GM23338 (cell line): ENCODE results near the gene UQCC2. TPM values are rescaled to one million over a fixed set of nuclear protein-coding genes. Genes with fewer than 3 reads are reported as not detected.

Experiments used
- ATAC-seq: fragments of 200-7000 bp; cut with Tn5 transposase; 3 replicates; pipeline ENCODE4 v1.9.1; 2020
- DNase-seq: peaks from one replicate; pipeline ENCODE4 v3.0.0-alpha.2; 2015; ENCODE audit warnings: low spot score
- H2AFZ ChIP-seq: fragments of 200-600 bp; sonication (generic); 2 replicates; pipeline ENCODE4 v1.8.0; 2016; ENCODE audit warnings: antibody characterized with exemption, mild to moderate bottlenecking, moderate library complexity
- H3F3A ChIP-seq: fragments of 200-600 bp; sonication (generic); replicated peaks from 2 replicates; pipeline ENCODE4 v1.8.0; 2017; ENCODE audit warnings: antibody characterized with exemption, mixed run types, low read depth
- H3K27ac ChIP-seq: fragments of 200-600 bp; sonication (generic); 2 replicates; pipeline ENCODE4 v1.6.1; 2016; ENCODE audit warnings: low read depth
- H3K27me3 ChIP-seq: fragments of 200-600 bp; sonication (generic); 2 replicates; pipeline ENCODE4 v1.8.0; 2016; ENCODE audit warnings: mild to moderate bottlenecking, mixed run types, moderate library complexity; ENCODE audit not compliant: insufficient read depth
- H3K36me3 ChIP-seq: fragments of 200-600 bp; sonication (generic); 2 replicates; pipeline ENCODE4 v1.8.0; 2016; ENCODE audit warnings: mild to moderate bottlenecking; ENCODE audit not compliant: insufficient read depth
- H3K4me1 ChIP-seq: fragments of 200-600 bp; sonication (generic); 2 replicates; pipeline ENCODE4 v1.8.0; 2016; ENCODE audit warnings: mild to moderate bottlenecking, moderate library complexity; ENCODE audit not compliant: insufficient read depth
- H3K4me2 ChIP-seq: fragments of 200-600 bp; sonication (generic); 2 replicates; pipeline ENCODE4 v1.7.1; 2017; ENCODE audit warnings: mixed run types
- H3K4me3 ChIP-seq: fragments of 200-600 bp; sonication (generic); 2 replicates; pipeline ENCODE4 v1.6.1; 2016; ENCODE audit warnings: mixed run types
- H3K79me2 ChIP-seq: fragments of 200-600 bp; sonication (generic); replicated peaks from 2 replicates; pipeline ENCODE4 v1.8.0; 2017; ENCODE audit warnings: mild to moderate bottlenecking; ENCODE audit not compliant: insufficient read depth
- H3K9me2 ChIP-seq: fragments of 200-600 bp; sonication (generic); 2 replicates; pipeline ENCODE4 v1.8.0; 2017; ENCODE audit not compliant: insufficient read depth
- H4K20me1 ChIP-seq: fragments of 200-600 bp; sonication (generic); replicated peaks from 2 replicates; pipeline ENCODE4 v1.8.0; 2017; ENCODE audit warnings: mild to moderate bottlenecking; ENCODE audit not compliant: insufficient read depth
- H3K27ac Mint-ChIP-seq: 2 replicates; pipeline ENCODE4 v1.8.0; 2020; ENCODE audit warnings: inconsistent platforms, mild to moderate bottlenecking, moderate library complexity, mixed read lengths
- H3K27me3 Mint-ChIP-seq: 3 replicates; pipeline ENCODE4 v1.8.0; 2022; ENCODE audit warnings: low read depth, mild to moderate bottlenecking, moderate library complexity, mixed read lengths, inconsistent platforms; ENCODE audit not compliant: insufficient read depth, poor library complexity
- H3K36me3 Mint-ChIP-seq: 3 replicates; pipeline ENCODE4 v1.8.0; 2021; ENCODE audit warnings: low read depth, mild to moderate bottlenecking, inconsistent platforms, moderate library complexity, mixed read lengths
- H3K4me1 Mint-ChIP-seq: 3 replicates; pipeline ENCODE4 v1.8.0; 2020; ENCODE audit warnings: mild to moderate bottlenecking, inconsistent platforms, mixed read lengths
- H3K4me3 Mint-ChIP-seq: 3 replicates; pipeline ENCODE4 v1.8.0; 2021; ENCODE audit warnings: moderate library complexity, mild to moderate bottlenecking, inconsistent platforms, mixed read lengths
- H3K9me3 Mint-ChIP-seq: 3 replicates; pipeline ENCODE4 v1.8.0; 2020; ENCODE audit warnings: moderate library complexity, mild to moderate bottlenecking, inconsistent platforms, mixed read lengths
- ETS1 ChIP-seq: IDR thresholded peaks from 2 replicates; pipeline ENCODE4 v1.6.1; 2016; ENCODE audit warnings: antibody characterized with exemption
- EZH2 ChIP-seq: fragments of 200-600 bp; sonication (generic); IDR thresholded peaks from one replicate; pipeline ENCODE4 v1.8.0; 2017; ENCODE audit warnings: antibody characterized with exemption, mild to moderate bottlenecking, low read depth; ENCODE audit not compliant: unreplicated experiment
- EZH2phosphoT487 ChIP-seq: fragments of 200-600 bp; sonication (generic); IDR thresholded peaks from one replicate; pipeline ENCODE4 v1.8.1; 2018; ENCODE audit warnings: antibody characterized with exemption; ENCODE audit not compliant: unreplicated experiment
- NANOG ChIP-seq: IDR thresholded peaks from 2 replicates; pipeline ENCODE4 v1.6.1; 2016; ENCODE audit warnings: antibody characterized with exemption, borderline replicate concordance
- POLR2AphosphoS5 ChIP-seq: IDR thresholded peaks from 2 replicates; pipeline ENCODE4 v1.6.1; 2016; ENCODE audit warnings: antibody characterized with exemption, low read depth
- STAT1 ChIP-seq: IDR thresholded peaks from one replicate; pipeline ENCODE4 v1.6.1; 2016; ENCODE audit warnings: antibody characterized with exemption; ENCODE audit not compliant: unreplicated experiment
- ZNF331 ChIP-seq: fragments of 250-450 bp; sonication (Bioruptor Pico); IDR thresholded peaks from 2 replicates; pipeline ENCODE4 v1.5.0; 2020; ENCODE audit warnings: low read depth, mild to moderate bottlenecking, moderate library complexity
- polyA plus RNA-seq: library from polyadenylated mRNA; unstranded; fragments of >200 nt; fragmentation: Nextera tagmentation; extraction: Ambion mirVana; gene quantifications from 2 replicates; pipeline ENCODE4 v1.2.1, GENCODE V29; 2016
- total RNA-seq: library from RNA; depleted of rRNA; stranded (reverse); fragments of >200 nt; shearing (Covaris generic); gene quantifications from 2 replicates; pipeline ENCODE4 v1.2.3, GENCODE V29; 2014
- TF ChIP-seq, protein P1 (sequence below): fragments of 250-450 bp; sonication (Bioruptor Pico); IDR thresholded peaks from 2 replicates; pipeline ENCODE4 v1.5.0; 2020; ENCODE audit warnings: mild to moderate bottlenecking, moderate library complexity
- TF ChIP-seq, protein P2 (sequence below), 2 experiments: fragments of 200-600 bp in 1 of 2; sonication (generic) in 1 of 2; conservative IDR thresholded peaks; 2 replicates each; pipeline versions ENCODE4 v1.5.1 to v1.6.1; 2016 to 2017; ENCODE audit warnings: antibody characterized with exemption in 2 of 2, low read depth in 2 of 2, mild to moderate bottlenecking in 2 of 2, moderate library complexity in 1 of 2
- TF ChIP-seq, protein P3 (sequence below): IDR thresholded peaks from one replicate; pipeline ENCODE4 v1.6.1; 2018; ENCODE audit warnings: antibody characterized with exemption; ENCODE audit not compliant: unreplicated experiment

Gene UQCC2
- total and polyA plus RNA-seq, 2 experiments from 2014 or later = 48.9 to 379 TPM

GRCh38 chr6:33749401-33749800 is 37.9 kb upstream of the UQCC2 start:
- H3K4me1 Mint-ChIP-seq = peaks cover 30% of the 10 kb centered on the region
- no peaks in the 10 kb centered on the region for H3K9me2 ChIP-seq
- no peaks in the 10 kb centered on the region for H3K9me3 Mint-ChIP-seq
- DNase-seq = no peak
- H3K4me3 Mint-ChIP-seq = no peak overlapping the region
- no peaks in the 10 kb centered on the region for H3F3A ChIP-seq
- TF ChIP-seq POLR2AphosphoS5 (no peak), NANOG (no peak)
- ATAC-seq = no peak
- H3K36me3 Mint-ChIP-seq = no peaks in the 10 kb centered on the region
- H3K4me2 ChIP-seq = no peak overlapping the region
- no peak overlapping the region for H3K27ac Mint-ChIP-seq
- H2AFZ ChIP-seq = no peak overlapping the region
- peaks cover 14% of the 10 kb centered on the region for H3K4me1 ChIP-seq
- no peaks in the 10 kb centered on the region for H3K79me2 ChIP-seq
- H4K20me1 ChIP-seq = no peaks in the 10 kb centered on the region
- no peak overlapping the region for H3K27ac ChIP-seq
- H3K4me3 ChIP-seq = no peak overlapping the region
- H3K27me3 ChIP-seq = no peaks in the 10 kb centered on the region
- peaks cover 12% of the 10 kb centered on the region for H3K27me3 Mint-ChIP-seq
- H3K36me3 ChIP-seq = no peaks in the 10 kb centered on the region

- H2AFZ ChIP-seq = no peak overlapping the region
- H3K27ac Mint-ChIP-seq = no peak overlapping the region
- ATAC-seq = no peak
- H3K9me2 ChIP-seq = no peaks in the 10 kb centered on the region
- H3K79me2 ChIP-seq = no peaks in the 10 kb centered on the region
- no peak overlapping the region for H3K4me3 Mint-ChIP-seq
- H3K27me3 Mint-ChIP-seq = peaks cover 9% of the 10 kb centered on the region
- H3K4me1 ChIP-seq = peaks cover 19% of the 10 kb centered on the region
- no peak overlapping the region for H3K4me2 ChIP-seq
- H3K4me1 Mint-ChIP-seq = peaks cover 35% of the 10 kb centered on the region
- no peak overlapping the region for H3K27ac ChIP-seq
- DNase-seq = no peak
- no peaks in the 10 kb centered on the region for H3K36me3 ChIP-seq
- H3F3A ChIP-seq = no peaks in the 10 kb centered on the region
- no peak overlapping the region for H3K4me3 ChIP-seq
- no peaks in the 10 kb centered on the region for H4K20me1 ChIP-seq
- H3K27me3 ChIP-seq = no peaks in the 10 kb centered on the region
- no peaks in the 10 kb centered on the region for H3K9me3 Mint-ChIP-seq
- H3K36me3 Mint-ChIP-seq = no peaks in the 10 kb centered on the region
- TF ChIP-seq, protein P1, sequence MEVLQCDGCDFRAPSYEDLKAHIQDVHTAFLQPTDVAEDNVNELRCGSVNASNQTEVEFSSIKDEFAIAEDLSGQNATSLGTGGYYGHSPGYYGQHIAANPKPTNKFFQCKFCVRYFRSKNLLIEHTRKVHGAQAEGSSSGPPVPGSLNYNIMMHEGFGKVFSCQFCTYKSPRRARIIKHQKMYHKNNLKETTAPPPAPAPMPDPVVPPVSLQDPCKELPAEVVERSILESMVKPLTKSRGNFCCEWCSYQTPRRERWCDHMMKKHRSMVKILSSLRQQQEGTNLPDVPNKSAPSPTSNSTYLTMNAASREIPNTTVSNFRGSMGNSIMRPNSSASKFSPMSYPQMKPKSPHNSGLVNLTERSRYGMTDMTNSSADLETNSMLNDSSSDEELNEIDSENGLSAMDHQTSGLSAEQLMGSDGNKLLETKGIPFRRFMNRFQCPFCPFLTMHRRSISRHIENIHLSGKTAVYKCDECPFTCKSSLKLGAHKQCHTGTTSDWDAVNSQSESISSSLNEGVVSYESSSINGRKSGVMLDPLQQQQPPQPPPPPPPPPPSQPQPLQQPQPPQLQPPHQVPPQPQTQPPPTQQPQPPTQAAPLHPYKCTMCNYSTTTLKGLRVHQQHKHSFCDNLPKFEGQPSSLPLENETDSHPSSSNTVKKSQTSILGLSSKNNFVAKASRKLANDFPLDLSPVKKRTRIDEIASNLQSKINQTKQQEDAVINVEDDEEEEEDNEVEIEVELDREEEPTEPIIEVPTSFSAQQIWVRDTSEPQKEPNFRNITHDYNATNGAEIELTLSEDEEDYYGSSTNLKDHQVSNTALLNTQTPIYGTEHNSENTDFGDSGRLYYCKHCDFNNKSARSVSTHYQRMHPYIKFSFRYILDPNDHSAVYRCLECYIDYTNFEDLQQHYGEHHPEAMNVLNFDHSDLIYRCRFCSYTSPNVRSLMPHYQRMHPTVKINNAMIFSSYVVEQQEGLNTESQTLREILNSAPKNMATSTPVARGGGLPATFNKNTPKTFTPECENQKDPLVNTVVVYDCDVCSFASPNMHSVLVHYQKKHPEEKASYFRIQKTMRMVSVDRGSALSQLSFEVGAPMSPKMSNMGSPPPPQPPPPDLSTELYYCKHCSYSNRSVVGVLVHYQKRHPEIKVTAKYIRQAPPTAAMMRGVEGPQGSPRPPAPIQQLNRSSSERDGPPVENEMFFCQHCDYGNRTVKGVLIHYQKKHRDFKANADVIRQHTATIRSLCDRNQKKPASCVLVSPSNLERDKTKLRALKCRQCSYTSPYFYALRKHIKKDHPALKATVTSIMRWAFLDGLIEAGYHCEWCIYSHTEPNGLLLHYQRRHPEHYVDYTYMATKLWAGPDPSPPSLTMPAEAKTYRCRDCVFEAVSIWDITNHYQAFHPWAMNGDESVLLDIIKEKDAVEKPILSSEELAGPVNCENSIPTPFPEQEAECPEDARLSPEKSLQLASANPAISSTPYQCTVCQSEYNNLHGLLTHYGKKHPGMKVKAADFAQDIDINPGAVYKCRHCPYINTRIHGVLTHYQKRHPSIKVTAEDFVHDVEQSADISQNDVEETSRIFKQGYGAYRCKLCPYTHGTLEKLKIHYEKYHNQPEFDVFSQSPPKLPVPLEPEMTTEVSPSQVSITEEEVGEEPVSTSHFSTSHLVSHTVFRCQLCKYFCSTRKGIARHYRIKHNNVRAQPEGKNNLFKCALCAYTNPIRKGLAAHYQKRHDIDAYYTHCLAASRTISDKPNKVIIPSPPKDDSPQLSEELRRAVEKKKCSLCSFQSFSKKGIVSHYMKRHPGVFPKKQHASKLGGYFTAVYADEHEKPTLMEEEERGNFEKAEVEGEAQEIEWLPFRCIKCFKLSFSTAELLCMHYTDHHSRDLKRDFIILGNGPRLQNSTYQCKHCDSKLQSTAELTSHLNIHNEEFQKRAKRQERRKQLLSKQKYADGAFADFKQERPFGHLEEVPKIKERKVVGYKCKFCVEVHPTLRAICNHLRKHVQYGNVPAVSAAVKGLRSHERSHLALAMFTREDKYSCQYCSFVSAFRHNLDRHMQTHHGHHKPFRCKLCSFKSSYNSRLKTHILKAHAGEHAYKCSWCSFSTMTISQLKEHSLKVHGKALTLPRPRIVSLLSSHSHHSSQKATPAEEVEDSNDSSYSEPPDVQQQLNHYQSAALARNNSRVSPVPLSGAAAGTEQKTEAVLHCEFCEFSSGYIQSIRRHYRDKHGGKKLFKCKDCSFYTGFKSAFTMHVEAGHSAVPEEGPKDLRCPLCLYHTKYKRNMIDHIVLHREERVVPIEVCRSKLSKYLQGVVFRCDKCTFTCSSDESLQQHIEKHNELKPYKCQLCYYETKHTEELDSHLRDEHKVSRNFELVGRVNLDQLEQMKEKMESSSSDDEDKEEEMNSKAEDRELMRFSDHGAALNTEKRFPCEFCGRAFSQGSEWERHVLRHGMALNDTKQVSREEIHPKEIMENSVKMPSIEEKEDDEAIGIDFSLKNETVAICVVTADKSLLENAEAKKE (CRISPR knock-in tag) = no peak
- no peak for TF ChIP-seq ETS1
- TF ChIP-seq POLR2AphosphoS5 = no peak
- no peak for TF ChIP-seq STAT1
- TF ChIP-seq, protein P2, sequence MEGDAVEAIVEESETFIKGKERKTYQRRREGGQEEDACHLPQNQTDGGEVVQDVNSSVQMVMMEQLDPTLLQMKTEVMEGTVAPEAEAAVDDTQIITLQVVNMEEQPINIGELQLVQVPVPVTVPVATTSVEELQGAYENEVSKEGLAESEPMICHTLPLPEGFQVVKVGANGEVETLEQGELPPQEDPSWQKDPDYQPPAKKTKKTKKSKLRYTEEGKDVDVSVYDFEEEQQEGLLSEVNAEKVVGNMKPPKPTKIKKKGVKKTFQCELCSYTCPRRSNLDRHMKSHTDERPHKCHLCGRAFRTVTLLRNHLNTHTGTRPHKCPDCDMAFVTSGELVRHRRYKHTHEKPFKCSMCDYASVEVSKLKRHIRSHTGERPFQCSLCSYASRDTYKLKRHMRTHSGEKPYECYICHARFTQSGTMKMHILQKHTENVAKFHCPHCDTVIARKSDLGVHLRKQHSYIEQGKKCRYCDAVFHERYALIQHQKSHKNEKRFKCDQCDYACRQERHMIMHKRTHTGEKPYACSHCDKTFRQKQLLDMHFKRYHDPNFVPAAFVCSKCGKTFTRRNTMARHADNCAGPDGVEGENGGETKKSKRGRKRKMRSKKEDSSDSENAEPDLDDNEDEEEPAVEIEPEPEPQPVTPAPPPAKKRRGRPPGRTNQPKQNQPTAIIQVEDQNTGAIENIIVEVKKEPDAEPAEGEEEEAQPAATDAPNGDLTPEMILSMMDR (conservative IDR thresholded peaks at IDR 0.05; ENCODE audit: low read depth in 2 of 2) = no peak
- no peak for TF ChIP-seq ZNF331
- no peak for TF ChIP-seq EZH2
- TF ChIP-seq, protein P3, sequence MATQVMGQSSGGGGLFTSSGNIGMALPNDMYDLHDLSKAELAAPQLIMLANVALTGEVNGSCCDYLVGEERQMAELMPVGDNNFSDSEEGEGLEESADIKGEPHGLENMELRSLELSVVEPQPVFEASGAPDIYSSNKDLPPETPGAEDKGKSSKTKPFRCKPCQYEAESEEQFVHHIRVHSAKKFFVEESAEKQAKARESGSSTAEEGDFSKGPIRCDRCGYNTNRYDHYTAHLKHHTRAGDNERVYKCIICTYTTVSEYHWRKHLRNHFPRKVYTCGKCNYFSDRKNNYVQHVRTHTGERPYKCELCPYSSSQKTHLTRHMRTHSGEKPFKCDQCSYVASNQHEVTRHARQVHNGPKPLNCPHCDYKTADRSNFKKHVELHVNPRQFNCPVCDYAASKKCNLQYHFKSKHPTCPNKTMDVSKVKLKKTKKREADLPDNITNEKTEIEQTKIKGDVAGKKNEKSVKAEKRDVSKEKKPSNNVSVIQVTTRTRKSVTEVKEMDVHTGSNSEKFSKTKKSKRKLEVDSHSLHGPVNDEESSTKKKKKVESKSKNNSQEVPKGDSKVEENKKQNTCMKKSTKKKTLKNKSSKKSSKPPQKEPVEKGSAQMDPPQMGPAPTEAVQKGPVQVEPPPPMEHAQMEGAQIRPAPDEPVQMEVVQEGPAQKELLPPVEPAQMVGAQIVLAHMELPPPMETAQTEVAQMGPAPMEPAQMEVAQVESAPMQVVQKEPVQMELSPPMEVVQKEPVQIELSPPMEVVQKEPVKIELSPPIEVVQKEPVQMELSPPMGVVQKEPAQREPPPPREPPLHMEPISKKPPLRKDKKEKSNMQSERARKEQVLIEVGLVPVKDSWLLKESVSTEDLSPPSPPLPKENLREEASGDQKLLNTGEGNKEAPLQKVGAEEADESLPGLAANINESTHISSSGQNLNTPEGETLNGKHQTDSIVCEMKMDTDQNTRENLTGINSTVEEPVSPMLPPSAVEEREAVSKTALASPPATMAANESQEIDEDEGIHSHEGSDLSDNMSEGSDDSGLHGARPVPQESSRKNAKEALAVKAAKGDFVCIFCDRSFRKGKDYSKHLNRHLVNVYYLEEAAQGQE = no peak
- TF ChIP-seq EZH2phosphoT487 = no peak
- no peak for TF ChIP-seq NANOG
Measured at GRCh38 chr6:33748841-33749240, 37.3 kb upstream of the UQCC2 start.
